Hindlimb muscle (tissue), 1 donor: ENCODE data around the gene SEC24C. TPM values are rescaled to one million over a fixed set of nuclear protein-coding genes. Genes with fewer than 3 reads are reported as not detected.

Experiments
- DNase-seq: peaks from one replicate; pipeline ENCODE4 v3.0.0-alpha.2; 2013
- polyA plus RNA-seq: library from polyadenylated mRNA; unstranded; fragments of 120-200 nt; gene quantifications from one replicate; pipeline ENCODE4 v1.2.1, GENCODE V29; 2013; ENCODE audit not compliant: insufficient read length

Gene SEC24C
- polyA plus RNA-seq, 1 donor, result 50.5 TPM

DNA sequence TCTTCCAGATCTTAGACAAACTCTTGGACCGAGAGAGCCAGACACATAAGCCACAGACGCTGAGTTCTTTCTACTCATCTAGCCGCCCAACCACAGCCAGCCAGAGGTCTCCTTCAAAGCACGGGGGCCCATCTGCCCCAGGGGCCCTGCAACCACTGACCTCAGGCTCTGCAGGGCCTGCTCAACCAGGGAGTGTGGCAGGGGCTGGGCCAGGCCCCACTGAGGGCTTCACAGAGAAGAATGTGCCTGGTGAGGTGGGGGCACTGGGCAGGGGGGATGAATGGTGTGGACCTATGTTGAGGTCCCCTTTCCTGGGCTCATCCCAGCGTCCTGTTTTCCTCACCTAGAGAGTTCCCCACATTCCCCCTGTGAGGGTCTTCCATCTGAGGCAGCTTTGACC, 52.6 kb downstream of the SEC24C start:
- DNase-seq, result no peak

DNA sequence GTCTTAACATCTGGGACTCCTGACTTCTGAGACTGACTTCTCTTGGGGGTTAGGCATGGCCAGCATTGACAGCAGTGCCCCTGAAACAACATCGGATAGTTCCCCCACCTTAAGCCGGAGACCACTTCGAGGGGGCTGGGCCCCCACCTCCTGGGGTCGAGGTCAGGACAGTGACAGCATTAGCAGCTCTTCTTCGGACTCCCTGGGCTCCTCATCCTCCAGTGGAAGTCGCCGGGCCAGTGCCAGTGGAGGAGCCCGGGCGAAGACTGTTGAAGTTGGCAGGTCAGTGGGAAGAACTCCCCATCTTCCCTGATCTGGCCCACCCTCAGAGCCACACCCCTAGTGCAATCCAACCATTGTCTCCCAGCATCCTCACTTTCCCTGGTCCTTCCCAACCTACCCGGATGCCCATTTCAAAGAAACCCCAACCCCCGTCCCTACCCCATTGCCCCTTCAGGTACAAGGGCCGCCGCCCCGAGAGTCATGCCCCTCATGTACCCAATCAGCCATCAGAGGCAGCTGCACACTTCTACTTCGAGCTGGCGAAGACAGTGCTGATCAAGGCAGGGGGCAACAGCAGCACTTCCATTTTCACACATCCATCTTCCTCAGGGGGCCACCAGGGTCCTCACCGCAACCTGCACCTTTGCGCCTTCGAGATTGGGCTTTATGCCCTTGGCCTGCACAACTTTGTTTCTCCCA, 53.3 kb downstream of the SEC24C start:
- no peak for DNase-seq

DNA sequence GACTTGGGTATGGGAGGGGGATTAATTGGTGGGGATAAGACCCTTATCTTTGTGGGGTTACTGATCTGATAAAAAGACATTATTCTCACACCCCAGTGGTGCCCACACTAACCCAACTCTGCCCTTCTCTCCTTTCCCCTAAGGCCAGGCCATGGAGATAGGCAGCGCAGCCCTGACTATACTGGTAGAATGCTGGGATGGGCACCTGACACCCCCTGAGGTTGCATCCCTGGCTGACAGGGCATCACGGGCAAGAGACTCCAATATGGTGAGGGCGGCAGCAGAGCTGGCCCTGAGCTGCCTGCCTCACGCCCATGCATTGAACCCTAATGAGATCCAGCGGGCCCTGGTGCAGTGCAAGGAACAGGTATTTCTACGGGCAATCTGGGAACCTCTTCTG, 53.9 kb downstream of the SEC24C start:
- DNase-seq, result no peak

DNA sequence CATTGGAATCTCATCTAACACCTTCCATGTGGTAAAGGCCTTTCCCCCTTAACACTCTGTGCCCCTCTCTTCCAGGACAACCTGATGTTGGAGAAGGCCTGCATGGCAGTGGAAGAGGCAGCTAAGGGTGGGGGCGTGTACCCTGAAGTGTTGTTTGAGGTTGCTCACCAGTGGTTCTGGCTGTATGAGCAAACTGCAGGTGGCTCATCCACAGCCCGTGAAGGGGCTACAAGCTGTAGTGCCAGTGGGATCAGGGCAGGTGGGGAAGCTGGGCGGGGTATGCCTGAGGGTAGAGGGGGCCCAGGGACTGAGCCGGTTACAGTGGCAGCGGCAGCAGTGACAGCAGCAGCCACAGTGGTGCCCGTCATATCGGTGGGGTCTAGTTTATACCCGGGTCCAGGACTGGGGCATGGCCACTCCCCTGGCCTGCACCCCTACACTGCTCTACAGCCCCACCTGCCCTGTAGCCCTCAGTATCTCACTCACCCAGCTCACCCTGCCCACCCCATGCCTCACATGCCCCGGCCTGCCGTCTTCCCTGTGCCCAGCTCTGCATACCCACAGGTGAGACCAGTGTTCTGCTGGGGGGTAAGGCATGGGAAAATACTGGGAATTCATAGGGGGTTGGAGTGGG, 54.9 kb downstream of the SEC24C start:
- no peak for DNase-seq

DNA sequence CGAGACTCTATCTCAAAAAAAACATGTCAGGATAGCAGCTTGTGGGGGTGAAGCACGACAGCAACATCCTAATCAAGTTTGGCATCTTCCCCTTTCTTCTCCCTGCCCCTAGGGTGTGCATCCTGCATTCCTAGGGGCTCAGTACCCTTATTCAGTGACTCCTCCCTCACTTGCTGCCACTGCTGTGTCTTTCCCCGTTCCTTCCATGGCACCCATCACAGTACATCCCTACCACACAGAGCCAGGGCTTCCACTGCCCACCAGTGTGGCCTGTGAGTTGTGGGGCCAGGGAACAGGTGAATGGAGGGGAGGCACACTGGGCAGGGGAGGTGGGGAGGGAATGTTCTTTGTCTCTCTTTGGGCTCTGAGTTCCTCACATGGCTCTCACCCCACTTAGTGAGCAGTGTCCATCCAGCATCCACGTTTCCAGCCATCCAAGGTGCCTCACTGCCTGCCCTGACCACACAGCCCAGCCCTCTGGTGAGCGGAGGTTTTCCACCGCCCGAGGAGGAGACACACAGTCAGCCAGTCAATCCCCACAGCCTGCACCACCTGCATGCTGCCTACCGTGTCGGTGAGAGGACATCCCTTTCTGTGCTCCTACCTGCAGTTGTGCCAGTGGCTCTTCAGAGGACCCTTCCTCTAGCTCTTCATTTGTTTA, 55.9 kb downstream of the SEC24C start:
- no peak for DNase-seq

DNA sequence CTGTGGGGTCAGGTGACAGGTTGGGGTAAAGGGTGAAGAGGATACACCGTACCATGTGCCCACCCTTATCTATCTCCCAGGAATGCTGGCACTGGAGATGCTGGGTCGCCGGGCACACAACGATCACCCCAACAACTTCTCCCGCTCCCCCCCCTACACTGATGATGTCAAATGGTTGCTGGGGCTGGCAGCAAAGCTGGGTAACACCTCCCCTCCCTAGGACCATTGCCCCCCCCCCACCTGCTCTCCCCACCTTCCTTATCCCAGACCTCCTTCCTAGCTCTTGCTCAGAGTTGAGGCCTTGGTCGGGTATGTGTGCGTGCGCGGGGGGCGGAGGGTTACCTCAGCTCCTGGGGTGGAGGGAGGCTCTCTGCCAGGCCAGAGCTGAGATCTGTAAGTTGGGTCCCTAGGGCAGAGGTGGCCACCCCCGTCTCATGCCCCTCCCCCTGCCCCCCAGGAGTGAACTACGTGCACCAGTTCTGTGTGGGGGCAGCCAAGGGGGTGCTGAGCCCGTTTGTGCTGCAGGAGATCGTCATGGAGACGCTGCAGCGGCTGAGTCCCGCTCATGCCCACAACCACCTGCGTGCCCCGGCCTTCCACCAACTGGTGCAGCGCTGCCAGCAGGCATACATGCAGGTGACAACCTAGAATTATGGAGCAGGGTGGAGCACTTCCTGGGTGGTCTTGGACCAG, 56.5 kb downstream of the SEC24C start:
- DNase-seq, result no peak

DNA sequence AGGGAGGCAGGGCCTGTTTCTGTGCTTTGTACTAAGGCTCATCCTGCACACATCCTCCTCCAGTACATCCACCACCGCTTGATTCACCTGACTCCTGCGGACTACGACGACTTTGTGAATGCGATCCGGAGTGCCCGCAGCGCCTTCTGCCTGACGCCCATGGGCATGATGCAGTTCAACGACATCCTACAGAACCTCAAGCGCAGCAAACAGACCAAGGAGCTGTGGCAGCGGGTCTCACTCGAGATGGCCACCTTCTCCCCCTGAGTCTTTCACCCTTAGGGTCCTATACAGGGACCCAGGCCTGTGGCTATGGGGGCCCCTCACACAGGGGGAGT, 57.0 kb downstream of the SEC24C start:
- no peak for DNase-seq

DNA sequence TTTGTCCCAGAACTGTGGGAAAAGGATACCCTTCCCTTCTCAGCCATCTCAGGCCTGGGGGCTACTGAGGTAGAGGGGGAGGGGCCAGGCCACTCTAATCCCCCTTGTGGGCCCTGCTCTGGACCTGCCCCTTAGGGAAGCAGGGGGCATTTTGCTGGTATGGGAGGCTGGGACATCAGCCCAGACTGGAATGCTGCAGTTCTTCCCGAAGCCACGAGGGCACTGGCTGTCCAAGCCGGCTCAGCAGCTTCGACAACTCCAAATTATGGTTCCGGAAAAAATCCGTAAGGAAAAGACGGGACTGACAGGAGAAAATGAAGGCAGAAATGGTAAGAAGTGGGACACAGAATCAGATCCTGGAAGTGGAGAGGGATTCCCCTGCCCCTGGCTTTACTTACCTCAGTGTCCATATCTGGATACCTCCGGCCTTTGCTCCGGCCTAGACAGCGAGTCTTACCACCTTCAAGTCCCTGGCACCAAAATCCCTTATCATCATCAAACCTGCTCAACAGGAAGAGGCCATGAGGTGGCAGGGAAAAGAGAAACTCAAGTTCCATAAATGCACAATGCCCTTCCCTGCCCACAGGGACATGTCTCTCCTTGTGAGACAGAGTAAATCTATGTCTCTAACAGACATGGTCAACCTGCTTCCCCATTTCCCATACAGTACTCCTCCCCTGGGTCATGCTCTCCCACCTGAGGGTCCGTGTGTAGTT, 58.3 kb downstream of the SEC24C start:
- DNase-seq, result no peak

DNA sequence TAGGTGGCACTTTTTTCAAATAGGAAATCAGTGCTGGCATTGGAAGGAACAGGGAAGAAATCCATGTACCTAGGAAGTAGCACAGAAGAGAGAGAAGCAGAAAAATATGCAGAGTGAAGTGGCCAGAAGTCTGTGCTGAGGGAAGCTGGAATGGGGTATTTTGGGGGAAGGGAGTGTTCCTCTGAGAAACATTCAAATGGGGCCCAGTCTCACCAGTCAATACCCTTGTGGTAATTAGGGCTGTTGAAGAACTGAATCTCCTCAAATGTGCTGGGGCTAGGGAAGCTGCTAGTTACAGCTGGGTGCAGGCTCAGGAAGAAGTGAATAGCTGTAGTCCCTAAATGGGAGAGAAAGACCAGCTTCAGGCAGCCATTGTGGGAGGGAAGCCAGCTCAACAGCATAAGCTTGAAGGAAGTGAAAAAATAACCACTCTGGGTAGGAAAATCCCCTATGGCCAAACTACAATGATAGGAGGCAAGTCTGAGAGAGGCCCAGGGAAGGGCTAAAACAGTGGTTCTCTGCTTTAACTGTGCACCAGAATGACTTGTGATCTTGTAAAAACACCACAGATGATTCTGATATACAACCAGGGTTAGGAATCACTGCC, 59.6 kb downstream of the SEC24C start:
- DNase-seq, result no peak

DNA sequence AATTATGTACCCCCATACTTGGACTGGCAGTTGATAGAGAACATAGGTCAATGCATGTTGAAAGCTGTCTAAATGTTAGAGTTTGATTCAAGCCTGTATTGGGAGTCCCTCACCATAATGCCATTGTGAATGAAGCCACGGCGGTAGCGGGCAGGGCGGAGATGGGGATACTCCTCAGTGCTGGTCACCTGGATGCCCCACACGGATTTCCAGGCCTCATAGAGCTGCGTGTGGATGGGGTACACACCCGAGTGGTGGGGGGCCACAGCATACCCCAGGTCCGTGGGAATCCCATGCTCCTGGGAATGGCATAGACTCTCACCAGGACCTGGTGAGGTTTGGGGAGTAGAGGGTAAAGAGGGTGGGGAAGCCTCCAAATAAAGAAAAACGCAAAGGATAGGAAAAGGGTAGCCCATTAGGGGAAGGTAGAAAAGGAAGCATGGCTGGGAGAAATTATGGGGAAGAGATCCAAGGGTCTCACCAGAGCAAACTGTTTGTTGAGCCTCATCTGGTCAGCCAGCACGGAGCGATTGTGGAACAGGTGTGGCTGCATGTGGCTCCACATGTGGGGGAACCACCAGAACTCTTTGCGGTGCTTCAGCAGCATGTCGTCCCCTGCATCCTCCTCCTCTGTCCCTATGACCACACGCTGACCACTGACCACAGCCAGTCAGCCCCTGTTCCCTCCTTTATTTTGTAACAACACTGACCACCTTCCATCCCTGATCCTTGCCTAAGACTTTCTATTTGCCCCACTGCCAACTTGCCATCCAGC, 62.2 kb downstream of the SEC24C start:
- DNase-seq, result no peak

DNA sequence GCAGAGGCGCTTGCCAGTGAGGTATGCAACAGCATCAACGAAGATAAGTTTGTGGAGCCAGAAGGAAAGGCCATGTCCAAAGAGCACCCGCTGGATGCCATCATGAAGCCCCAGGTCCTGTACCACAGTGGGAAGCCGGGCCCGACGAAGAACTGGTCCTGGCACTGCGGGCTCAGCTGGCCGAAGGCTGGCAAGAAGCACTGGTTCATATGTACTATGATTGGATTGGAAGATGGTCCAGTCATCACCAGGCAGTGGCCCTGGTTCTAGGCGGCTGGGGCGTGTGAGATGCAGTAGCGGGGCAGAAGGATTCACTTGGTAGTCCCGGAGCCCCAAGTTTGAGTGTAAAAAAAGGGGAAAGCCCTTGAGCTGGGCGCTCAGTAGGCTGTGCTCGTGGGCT, 63.3 kb downstream of the SEC24C start:
- no peak for DNase-seq

DNA sequence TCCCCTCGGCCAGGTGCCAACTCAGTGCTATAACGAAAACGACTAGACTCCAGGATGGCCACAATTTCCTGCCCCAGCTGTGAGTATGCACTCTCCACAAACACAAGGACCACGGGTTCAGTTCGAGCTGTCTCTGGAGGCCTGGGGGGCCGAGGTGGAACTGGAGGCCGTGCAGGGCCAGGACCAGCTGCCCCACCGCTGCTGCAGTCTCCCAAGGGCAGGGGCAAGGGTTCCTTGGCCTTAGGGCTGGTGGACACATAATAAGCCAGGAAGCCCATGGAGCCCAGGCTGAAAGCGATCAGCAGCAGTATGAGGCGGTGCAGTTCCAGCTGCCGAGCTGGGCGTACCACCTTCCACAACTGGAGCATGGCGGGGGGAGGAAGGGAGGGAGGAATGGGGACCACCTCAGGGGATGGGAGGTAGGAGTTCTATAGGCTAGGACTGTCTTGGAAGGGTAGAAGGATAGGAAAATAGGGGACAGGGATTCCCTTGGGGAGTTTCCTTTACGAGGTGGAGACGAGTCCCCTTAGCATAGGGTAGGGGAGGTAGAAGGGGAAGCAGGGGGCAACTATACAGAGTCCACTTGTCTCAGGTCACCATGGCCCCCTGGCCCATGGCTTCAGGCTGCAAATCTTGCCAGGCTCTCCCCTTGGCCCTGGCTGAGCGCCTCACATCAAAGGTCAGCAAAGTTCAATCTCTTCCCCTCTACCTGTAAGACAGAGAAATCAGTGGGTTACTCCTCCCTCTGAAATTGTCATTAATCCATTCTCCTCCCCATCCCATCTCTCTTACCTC, 64.0 kb downstream of the SEC24C start:
- DNase-seq, result no peak

DNA sequence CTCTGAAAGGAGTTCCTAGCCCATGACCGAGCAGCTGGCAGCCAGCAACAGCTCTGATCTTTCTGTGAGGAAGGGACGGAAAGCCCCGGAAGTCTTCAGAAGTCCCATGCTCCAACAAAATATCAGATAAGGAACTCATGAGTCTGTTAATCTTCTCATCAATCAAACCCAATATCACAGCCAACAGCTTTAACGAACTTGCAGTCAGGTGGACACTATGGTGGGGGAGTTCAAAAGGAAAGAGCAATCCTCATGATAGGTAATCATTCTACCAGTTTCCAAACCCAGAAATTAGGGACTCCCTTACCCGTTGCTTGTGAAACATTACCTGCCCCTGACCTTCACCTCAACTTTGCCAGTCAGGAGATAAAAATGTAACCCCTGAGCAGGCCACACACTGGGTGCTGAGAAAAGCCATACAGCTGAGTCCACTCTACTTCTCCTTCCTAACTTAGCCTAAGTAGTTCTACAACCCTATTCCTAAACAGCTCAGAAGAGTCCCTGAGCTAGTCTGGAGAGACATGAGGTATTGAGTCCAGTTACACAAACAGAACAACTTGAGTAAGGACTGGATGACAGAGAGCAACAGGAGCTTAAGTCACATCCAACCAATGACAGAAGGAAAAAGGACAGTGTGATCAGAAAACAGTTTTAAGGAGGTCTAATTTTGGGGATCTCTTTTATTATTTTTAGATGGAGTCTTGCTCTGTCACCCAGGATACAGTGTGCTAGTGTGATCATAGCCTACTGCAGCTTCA, 65.1 kb downstream of the SEC24C start:
- no peak for DNase-seq

DNA sequence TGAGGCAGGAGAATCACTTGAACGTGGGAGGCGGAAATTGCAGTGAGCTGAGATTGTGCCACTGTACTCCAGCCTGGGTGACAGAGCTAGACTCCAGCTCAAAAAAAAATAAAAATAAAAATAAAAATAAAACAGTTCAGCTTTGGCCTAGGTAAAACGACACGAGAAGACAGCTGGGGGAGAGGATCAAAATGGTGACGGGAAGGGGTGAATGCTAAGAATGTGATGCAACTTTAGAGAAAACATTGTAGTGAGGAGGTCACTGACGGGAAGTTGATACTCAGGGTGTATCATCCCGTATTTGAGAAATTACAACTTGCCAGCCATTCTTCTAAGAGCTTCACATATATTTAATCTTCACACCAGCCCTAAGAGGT, 66.2 kb downstream of the SEC24C start:
- DNase-seq, result no peak

DNA sequence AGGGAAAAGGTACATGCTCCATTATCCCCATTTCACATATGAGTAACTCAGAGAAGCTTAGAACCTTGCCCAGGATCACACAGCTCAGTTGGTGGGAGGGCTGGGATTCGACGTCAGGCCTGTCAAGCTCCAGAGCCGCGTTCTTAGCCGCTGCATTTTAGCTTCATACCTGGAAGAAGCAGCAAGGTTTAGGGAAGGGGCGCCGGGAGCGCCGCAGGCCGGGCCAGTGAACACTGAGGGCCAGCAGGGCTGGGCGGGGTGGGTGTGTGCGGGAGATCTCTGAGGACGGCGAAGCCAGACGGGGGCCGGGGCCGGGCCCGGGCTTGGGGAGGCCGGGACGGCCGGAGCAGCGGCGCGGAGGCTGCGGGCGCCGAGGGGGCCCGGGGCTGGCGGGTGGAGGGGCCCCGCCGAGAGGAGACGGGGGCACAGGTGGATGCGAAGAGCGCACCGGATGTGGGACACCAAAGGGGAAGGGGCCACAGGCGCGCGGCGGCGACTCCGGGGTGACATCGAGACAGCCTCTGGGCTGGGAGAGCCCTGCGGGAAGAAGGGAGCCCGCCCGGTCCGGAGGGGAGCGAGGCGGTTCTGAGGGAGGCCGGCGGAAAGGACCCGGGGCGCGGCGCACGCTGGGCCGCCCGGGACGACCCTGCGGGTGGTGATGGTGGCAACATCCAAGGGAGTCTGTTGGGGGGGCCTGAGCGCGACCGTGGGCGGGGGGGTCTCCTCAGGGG, 66.7 kb downstream of the SEC24C start:
- no peak for DNase-seq

DNA sequence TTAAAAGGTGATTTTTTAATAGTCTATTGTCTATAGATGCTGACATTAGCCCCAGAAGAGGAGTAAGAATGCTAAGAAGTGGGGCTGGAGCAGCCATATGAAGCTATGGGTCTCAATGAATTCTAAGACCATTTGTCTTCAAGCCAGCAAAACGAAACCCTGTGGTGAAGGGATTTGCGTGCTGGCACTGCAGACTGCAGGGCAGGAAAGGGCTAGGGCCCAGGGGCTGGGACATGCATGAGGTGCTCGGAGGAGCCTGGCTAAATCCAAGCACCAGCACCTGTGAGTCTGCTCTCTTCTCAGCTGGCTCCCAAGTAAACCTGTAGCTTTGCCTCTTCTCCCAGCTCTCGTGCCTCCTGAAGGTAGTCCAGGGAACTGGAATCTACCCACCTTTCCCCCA, 68.5 kb downstream of the SEC24C start:
- no peak for DNase-seq

DNA sequence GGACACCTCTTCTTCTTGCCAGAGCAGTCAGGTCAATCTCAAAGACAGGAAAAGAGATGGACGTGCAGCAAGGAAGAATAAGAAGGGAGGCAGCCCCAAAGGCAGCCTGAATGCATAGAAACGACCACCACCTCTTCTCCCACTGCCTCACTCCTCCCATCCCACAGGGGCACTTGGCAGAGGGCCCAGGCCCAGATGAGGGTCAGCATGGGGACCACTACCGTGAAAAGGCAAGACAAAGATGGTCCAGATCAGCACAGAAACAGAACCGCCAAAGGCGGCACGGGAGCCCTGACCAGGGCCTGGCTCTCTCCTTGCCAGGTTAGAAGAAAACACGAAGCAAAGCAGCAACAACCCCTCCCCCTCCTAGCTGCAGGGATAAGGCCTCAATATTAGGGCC, 69.2 kb downstream of the SEC24C start:
- DNase-seq, result no peak

DNA sequence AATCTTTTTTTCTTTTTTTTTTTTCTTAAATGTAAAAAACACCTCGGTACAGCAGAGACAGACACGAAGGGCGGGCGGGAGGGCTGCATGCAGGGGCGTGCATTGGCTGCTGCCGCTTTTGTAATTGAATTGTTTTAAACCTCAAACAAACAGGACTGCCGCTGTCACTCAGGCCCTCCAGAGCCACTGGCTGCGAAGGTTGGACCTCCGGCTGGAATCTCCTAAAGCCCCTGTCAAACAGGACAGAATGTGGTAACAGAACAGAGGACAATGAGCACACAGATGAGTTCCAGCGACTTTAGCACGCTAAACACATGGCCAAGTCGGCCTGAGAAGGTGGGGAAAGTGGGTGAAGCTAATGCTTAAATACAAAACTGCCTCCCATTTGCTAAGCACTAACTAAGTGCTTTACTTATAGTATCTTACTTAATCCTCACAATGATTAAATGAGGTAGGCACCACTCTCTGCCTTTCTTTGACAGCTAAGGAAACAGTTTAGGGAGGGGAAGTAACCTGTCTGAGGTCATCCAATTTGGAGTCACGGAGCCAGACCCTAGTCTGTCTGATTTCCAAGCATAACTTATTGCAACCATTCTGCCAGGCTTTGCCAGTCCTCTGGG, 70.2 kb downstream of the SEC24C start:
- DNase-seq, result no peak
